A673 (cell line): Measurements from ENCODE around the gene CPA1. TPM values are rescaled to one million over a fixed set of nuclear protein-coding genes. Genes with fewer than 3 reads are reported as not detected.

Source experiments
- BruUV-seq: library from RNA; stranded (reverse); fragments of 400-500 nt; replicated peaks from 2 replicates; lab custom pipeline; 2021; lab: Mats Ljungman, UMichigan
- CTCF ChIA-PET: fragments of 300-600 bp; sonication (Branson Sonifier 250); formaldehyde crosslinking; loops from one replicate; lab custom pipeline; 2022; ENCODE audit warnings: antibody characterized with exemption; lab: Charles Lee
- POLR2A ChIA-PET: fragments of 300-600 bp; sonication (Branson Sonifier 250); formaldehyde crosslinking; loops from one replicate; lab custom pipeline; 2022; ENCODE audit warnings: antibody characterized with exemption; ENCODE audit not compliant: low non-redundant PET; lab: Charles Lee
- DNase-seq: peaks from one replicate; pipeline ENCODE4 v3.0.0-alpha.2; 2015; ENCODE audit warnings: low spot score
- H3K27ac ChIP-seq: fragments of 200-600 bp; sonication (generic); 2 replicates; pipeline ENCODE4 v1.5.1; 2016; ENCODE audit warnings: mixed run types, low read depth, mild to moderate bottlenecking, mixed read lengths, antibody characterized with exemption, low read length; ENCODE audit not compliant: poor library complexity, severe bottlenecking
- H3K27me3 ChIP-seq: fragments of 200-600 bp; sonication (generic); replicated peaks from 2 replicates; pipeline ENCODE4 v1.6.1; 2017; ENCODE audit warnings: mixed run types, low read depth, mild to moderate bottlenecking, mixed read lengths, antibody characterized with exemption, low read length; ENCODE audit not compliant: insufficient read depth, poor library complexity
- H3K36me3 ChIP-seq: fragments of 200-600 bp; sonication (generic); 2 replicates; pipeline ENCODE4 v1.6.1; 2016; ENCODE audit warnings: mixed run types, mild to moderate bottlenecking, mixed read lengths, antibody characterized with exemption, low read length; ENCODE audit not compliant: insufficient read depth, poor library complexity, severe bottlenecking
- H3K4me1 ChIP-seq: fragments of 200-600 bp; sonication (generic); 2 replicates; pipeline ENCODE4 v1.6.1; 2017; ENCODE audit warnings: mixed run types, mild to moderate bottlenecking, mixed read lengths, antibody characterized with exemption, low read length; ENCODE audit not compliant: insufficient read depth, poor library complexity, severe bottlenecking
- H3K4me3 ChIP-seq: fragments of 200-600 bp; sonication (generic); 2 replicates; pipeline ENCODE4 v1.5.1; 2016; ENCODE audit warnings: low read depth, mixed run types, mild to moderate bottlenecking, mixed read lengths, low read length; ENCODE audit not compliant: poor library complexity, severe bottlenecking
- H3K9me3 ChIP-seq: fragments of 200-600 bp; sonication (generic); 2 replicates; pipeline ENCODE4 v1.6.1; 2016; ENCODE audit warnings: mixed run types, low read depth, mild to moderate bottlenecking, mixed read lengths, antibody characterized with exemption, low read length; ENCODE audit not compliant: poor library complexity, severe bottlenecking
- EZH2 ChIP-seq: fragments of 200-600 bp; sonication (generic); IDR thresholded peaks from 2 replicates; pipeline ENCODE4 v1.6.1; 2017; ENCODE audit warnings: borderline replicate concordance, low read depth, mild to moderate bottlenecking, mixed read lengths, antibody characterized with exemption, low read length; ENCODE audit not compliant: poor library complexity, severe bottlenecking
- intact Hi-C: fragments of 100-400 bp; cut with micrococcal nuclease; formaldehyde crosslinking; loops from one replicate; pipeline ENCODE4 v1.10.0; 2022; ENCODE audit not compliant: unreplicated experiment
- total RNA-seq: library from RNA; stranded (reverse); gene quantifications from 2 replicates; pipeline ENCODE4 v1.2.3, GENCODE V29; 2021
- TF ChIP-seq, protein P1 (sequence below): fragments of 300-800, 200-600 bp; sonication (generic); conservative IDR thresholded peaks from 2 replicates; pipeline ENCODE4 v1.5.1; 2017; ENCODE audit warnings: low read depth, mild to moderate bottlenecking, antibody characterized with exemption, low read length, moderate library complexity, mixed read lengths

The CPA1 gene
- total RNA-seq, 1 experiment from 2014 or later, result not detected

DNA sequence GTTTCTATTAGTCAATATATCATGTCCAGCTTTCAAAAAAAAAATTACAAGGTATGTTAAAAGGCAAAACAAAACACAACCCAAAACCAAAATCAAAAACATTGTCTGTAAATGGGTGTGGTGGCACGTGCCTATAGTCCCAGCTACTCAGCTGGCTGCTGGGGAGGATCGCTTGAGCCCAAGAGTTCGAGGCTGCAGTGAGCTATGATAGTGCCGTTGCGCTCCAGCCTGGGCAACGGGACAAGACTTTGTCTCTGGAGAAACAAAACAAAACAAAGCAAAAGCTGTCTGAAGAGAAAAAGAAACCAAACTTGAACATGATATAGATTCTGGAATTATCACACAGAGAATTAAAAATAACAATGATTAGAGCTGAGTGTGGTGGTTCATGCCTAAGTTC, 46.0 kb upstream of the CPA1 start:
- no peak overlapping the region for H3K27ac ChIP-seq
- H3K4me1 ChIP-seq, result no peaks in the 10 kb centered on the region
- H3K9me3 ChIP-seq, result no peaks in the 10 kb centered on the region
- no peaks in the 10 kb centered on the region for H3K36me3 ChIP-seq
- DNase-seq, result no peak
- BruUV-seq, result no TSS peak
- no peak overlapping the region for H3K4me3 ChIP-seq
- H3K27me3 ChIP-seq, result no peaks in the 10 kb centered on the region
- intact Hi-C loops, result no loop called here
- TF ChIP-seq EZH2, result no peak
- TF ChIP-seq, protein P1, sequence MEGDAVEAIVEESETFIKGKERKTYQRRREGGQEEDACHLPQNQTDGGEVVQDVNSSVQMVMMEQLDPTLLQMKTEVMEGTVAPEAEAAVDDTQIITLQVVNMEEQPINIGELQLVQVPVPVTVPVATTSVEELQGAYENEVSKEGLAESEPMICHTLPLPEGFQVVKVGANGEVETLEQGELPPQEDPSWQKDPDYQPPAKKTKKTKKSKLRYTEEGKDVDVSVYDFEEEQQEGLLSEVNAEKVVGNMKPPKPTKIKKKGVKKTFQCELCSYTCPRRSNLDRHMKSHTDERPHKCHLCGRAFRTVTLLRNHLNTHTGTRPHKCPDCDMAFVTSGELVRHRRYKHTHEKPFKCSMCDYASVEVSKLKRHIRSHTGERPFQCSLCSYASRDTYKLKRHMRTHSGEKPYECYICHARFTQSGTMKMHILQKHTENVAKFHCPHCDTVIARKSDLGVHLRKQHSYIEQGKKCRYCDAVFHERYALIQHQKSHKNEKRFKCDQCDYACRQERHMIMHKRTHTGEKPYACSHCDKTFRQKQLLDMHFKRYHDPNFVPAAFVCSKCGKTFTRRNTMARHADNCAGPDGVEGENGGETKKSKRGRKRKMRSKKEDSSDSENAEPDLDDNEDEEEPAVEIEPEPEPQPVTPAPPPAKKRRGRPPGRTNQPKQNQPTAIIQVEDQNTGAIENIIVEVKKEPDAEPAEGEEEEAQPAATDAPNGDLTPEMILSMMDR, result no peak
- ChIA-PET CTCF (no interaction called here), POLR2A (no interaction called here)

DNA sequence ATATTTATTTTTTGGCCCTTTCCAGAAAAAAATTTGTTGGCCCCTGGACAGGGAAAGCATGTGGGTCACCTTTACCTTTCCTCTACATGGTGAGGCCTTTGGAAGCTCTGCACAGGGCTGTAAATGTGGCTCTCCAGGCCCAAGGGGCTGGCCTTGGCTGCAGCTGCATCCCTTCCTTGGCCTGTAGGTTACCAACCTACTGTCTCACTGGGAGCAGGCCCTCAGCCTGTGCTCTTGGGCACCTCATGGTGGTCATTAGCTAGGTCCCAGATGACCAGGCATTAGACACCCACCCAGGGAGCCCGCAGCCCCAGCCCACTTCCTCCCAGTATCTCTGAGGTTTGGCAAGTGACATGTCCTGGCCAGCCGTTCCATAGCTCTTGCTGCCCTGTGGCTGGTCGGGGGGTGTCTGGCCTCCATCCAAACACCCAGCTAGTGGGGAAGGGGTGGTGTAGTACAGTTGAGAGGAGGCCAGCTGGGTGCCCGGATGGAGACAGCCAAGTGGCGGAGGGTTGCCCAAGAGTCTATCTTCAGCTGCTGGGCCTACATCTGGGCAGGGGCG, 42.8 kb upstream of the CPA1 start:
- no peaks in the 10 kb centered on the region for H3K36me3 ChIP-seq
- ChIA-PET POLR2A (interaction anchor here (0.6 kb wide), 1 partner anchor 93 kb away, joined by 3 read pairs; no protein-coding TSS in a partner anchor), CTCF (no interaction called here)
- intact Hi-C loops, result no loop called here
- no peaks in the 10 kb centered on the region for H3K9me3 ChIP-seq
- no TSS peak for BruUV-seq
- TF ChIP-seq, protein P1, result no peak
- no peak for TF ChIP-seq EZH2
- no peak overlapping the region for H3K27ac ChIP-seq
- no peak overlapping the region for H3K4me3 ChIP-seq
- no peak for DNase-seq
- H3K27me3 ChIP-seq, result no peaks in the 10 kb centered on the region
- no peaks in the 10 kb centered on the region for H3K4me1 ChIP-seq

DNA sequence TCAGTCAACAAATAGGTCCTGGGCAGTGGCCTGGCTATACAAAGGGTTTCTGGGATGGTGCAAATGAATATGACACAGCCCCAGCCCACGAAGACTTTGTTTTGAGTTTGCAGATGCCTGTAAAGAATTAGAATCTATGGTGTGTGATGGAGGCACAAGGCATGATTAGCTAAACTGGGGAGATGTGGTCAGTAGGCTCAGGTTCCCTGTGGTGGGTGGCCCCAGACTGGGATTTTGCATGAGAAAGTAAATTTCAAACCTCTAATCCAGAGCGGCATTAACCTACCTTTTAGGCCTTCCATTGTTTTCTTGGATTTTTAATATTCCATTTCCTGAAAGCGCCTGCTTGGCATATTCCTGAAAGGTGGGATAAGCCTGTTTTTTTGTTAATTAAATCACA, 42.1 kb upstream of the CPA1 start:
- no TSS peak for BruUV-seq
- POLR2A ChIA-PET, result interaction anchor here (0.6 kb wide), 1 partner anchor 94 kb away, joined by 3 read pairs; no protein-coding TSS in a partner anchor
- no peak for DNase-seq

More for the DNA sequence above, 42.1 kb upstream of the CPA1 start:
- CTCF ChIA-PET, result no interaction called here
- no peak overlapping the region for H3K4me3 ChIP-seq
- no peaks in the 10 kb centered on the region for H3K9me3 ChIP-seq
- no peaks in the 10 kb centered on the region for H3K27me3 ChIP-seq
- TF ChIP-seq, protein P1, result no peak
- TF ChIP-seq EZH2, result no peak
- intact Hi-C loops, result no loop called here
- H3K27ac ChIP-seq, result no peak overlapping the region
- no peaks in the 10 kb centered on the region for H3K36me3 ChIP-seq
- H3K4me1 ChIP-seq, result no peaks in the 10 kb centered on the region
